Activated B cell treated with CpG ODN at 0.5 μM for 24 hours (primary cell): ENCODE results near the gene ATP6V0E2. TPM values are rescaled to one million over a fixed set of nuclear protein-coding genes. Genes with fewer than 3 reads are reported as not detected.
A peak's percentile ranks its signal among the peaks of the same experiment; 100 is the strongest.

Experiments
- ATAC-seq: fragments of 200-7000 bp; cut with Tn5 transposase; one replicate; pipeline ENCODE4 v1.10.0; 2021; ENCODE audit warnings: low read depth, mild to moderate bottlenecking, moderate library complexity
- CTCF ChIA-PET: fragments of 350-600 bp; sonication (Branson Sonifier 250); formaldehyde crosslinking; loops from one replicate; lab custom pipeline; 2021; ENCODE audit warnings: antibody characterized with exemption; lab: Charles Lee
- POLR2A ChIA-PET: fragments of 350-600 bp; sonication (Branson Sonifier 250); formaldehyde crosslinking; loops from one replicate; lab custom pipeline; 2021; ENCODE audit warnings: antibody characterized with exemption; lab: Charles Lee
- DNase-seq: peaks from one replicate; pipeline ENCODE4 v3.0.0; 2022
- H3K27ac Mint-ChIP-seq: one replicate; pipeline ENCODE4 v1.8.0; 2020; ENCODE audit warnings: mixed read lengths
- H3K27me3 Mint-ChIP-seq: one replicate; pipeline ENCODE4 v1.8.0; 2021; ENCODE audit warnings: mixed read lengths
- H3K36me3 Mint-ChIP-seq: one replicate; pipeline ENCODE4 v1.8.0; 2021; ENCODE audit warnings: low read depth, mixed read lengths
- H3K4me1 Mint-ChIP-seq: one replicate; pipeline ENCODE4 v1.8.0; 2021; ENCODE audit warnings: mixed read lengths
- H3K4me3 Mint-ChIP-seq: one replicate; pipeline ENCODE4 v1.8.0; 2020; ENCODE audit warnings: mild to moderate bottlenecking, mixed read lengths
- H3K9me3 Mint-ChIP-seq: one replicate; pipeline ENCODE4 v1.8.0; 2020; ENCODE audit warnings: mixed read lengths
- CTCF ChIP-seq: fragments of 200-600 bp; IDR thresholded peaks from one replicate; pipeline ENCODE4 v1.8.0; 2022; ENCODE audit warnings: antibody characterized with exemption, mild to moderate bottlenecking
- intact Hi-C: fragments of 100-400 bp; cut with micrococcal nuclease; formaldehyde crosslinking; loops from one replicate; pipeline ENCODE4 v1.15.1; 2024
- total RNA-seq: library from RNA; stranded (reverse); gene quantifications from 2 replicates; pipeline ENCODE4 v1.2.3, GENCODE V29; 2022

Gene ATP6V0E2
- total RNA-seq, 1 donor from 2014 or later: 9.1 TPM

DNA sequence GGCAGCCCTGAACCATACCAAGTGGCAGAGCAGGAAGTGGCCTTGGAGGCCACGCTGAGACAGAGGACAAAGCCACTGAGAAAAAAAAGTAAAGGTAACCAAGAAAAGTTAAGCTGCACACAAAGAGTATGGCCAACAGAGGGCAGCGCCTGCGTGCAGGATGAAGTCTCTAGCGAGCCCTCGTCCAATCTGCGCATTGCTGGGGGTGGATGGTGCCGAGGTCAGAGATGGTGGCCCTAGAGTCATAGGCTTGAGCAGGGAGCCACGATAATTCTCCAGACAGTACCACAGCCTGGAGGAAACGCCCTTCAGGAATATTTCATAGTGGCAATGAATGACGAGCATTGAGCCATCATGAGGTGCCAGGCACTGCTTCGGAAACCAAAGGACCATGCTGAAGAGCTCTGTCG is 9.7 kb downstream of the ATP6V0E2 start:
- Mint-ChIP-seq H3K4me1 (peaks cover 21% of the 10 kb centered on the region), H3K27ac (no peak overlapping the region), H3K9me3 (no peaks in the 10 kb centered on the region), H3K36me3 (peaks cover 2% of the 10 kb centered on the region), H3K4me3 (no peak overlapping the region), H3K27me3 (no peaks in the 10 kb centered on the region)
- DNase-seq: no peak
- peak; percentile 74 for ATAC-seq
- TF ChIP-seq CTCF: no peak
- ChIA-PET CTCF (interaction anchor here (1.0 to 1.5 kb wide), 3 partner anchors 12 to 44 kb away, joined by 3 to 5 read pairs (median 4); no protein-coding TSS in a partner anchor), POLR2A (no interaction called here)
- intact Hi-C loops: no loop called here

- Mint-ChIP-seq H3K36me3 (peaks cover 2% of the 10 kb centered on the region), H3K9me3 (no peaks in the 10 kb centered on the region), H3K4me3 (no peak overlapping the region), H3K27ac (no peak overlapping the region), H3K27me3 (no peaks in the 10 kb centered on the region), H3K4me1 (peaks cover 21% of the 10 kb centered on the region)
- ATAC-seq (no peak), DNase-seq (no peak)
- TF ChIP-seq CTCF: no peak
- POLR2A ChIA-PET: no interaction called here
- intact Hi-C loops: no loop called here
- CTCF ChIA-PET: interaction anchor here (1.4 to 1.5 kb wide), 2 partner anchors 12 to 44 kb away, joined by 4 to 5 read pairs; no protein-coding TSS in a partner anchor
These were observed 10.2 kb downstream of the ATP6V0E2 start for GRCh38 chr7:149884016-149884415.

DNA sequence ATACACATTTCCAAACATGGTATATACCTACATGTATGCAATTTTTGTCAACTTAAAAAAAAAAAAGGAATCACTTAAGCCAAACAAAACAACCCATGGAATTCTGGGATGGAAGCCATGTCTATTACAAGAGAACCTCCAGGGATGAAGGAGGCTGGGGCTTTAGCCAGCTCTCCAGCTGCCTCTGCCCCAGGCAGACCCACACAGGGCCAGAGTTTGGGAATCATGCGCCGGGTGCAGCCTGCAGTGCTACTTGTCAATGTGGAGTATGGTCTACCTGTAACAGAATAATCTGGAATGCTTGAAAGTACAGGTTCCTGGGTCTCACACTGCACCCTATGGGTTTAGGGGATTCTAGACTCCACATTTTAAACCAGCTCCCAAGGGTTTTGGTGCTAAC is 10.8 kb downstream of the ATP6V0E2 start:
- CTCF ChIA-PET: no interaction called here
- POLR2A ChIA-PET: no interaction called here
- no peak for ATAC-seq

GRCh38 chr7:149885191-149886017 is 11.6 kb downstream of the ATP6V0E2 start:
- POLR2A ChIA-PET: no interaction called here
- no peaks in the 10 kb centered on the region for H3K27me3 Mint-ChIP-seq
- H3K36me3 Mint-ChIP-seq: peaks cover 1% of the 10 kb centered on the region
- no peak for DNase-seq
- H3K4me3 Mint-ChIP-seq: no peak overlapping the region
- ATAC-seq: no peak
- H3K4me1 Mint-ChIP-seq: peaks cover 21% of the 10 kb centered on the region
- intact Hi-C loops: no loop called here
- H3K9me3 Mint-ChIP-seq: no peaks in the 10 kb centered on the region
- CTCF ChIA-PET: no interaction called here
- no peak for TF ChIP-seq CTCF
- H3K27ac Mint-ChIP-seq: no peak overlapping the region

More for the DNA sequence above, 10.8 kb downstream of the ATP6V0E2 start:
- no peak for DNase-seq
- Mint-ChIP-seq H3K4me1 (peaks cover 21% of the 10 kb centered on the region), H3K4me3 (no peak overlapping the region), H3K9me3 (no peaks in the 10 kb centered on the region), H3K27me3 (no peaks in the 10 kb centered on the region), H3K27ac (no peak overlapping the region), H3K36me3 (peaks cover 2% of the 10 kb centered on the region)
- intact Hi-C loops: no loop called here
- no peak for TF ChIP-seq CTCF

DNA sequence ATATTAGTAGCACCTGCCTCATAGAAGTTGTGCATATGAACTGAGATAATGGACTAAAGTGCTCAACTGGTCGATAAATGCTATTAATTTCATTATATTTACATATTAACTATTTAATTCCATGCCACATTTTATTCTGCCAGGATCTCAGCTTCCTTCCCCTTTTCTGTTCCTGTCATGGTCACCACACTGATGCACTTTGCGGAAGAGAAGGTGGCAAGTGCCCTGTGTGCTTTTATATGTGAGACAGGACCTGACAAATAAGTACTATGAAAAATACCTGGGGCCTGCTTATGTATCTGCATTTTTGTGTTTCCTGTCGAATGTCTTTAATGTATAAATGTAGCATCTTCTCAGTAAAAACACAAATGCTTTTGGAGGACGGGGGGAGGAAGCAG is 12.2 kb downstream of the ATP6V0E2 start:
- Mint-ChIP-seq H3K27me3 (no peaks in the 10 kb centered on the region), H3K9me3 (no peaks in the 10 kb centered on the region), H3K36me3 (no peaks in the 10 kb centered on the region), H3K4me1 (peaks cover 21% of the 10 kb centered on the region), H3K4me3 (no peak overlapping the region), H3K27ac (no peak overlapping the region)
- intact Hi-C loops: no loop called here
- ATAC-seq (peak; percentile 37), DNase-seq (no peak)
- POLR2A ChIA-PET: no interaction called here
- CTCF ChIA-PET: no interaction called here
- no peak for TF ChIP-seq CTCF
